ENCODE measurements around the gene PROSER2. TPM values are rescaled to one million over a fixed set of nuclear protein-coding genes. Genes with fewer than 3 reads are reported as not detected.

PROSER2 gene
- total and polyA plus RNA-seq, 10 donors, result 1.6 to 15.4 (median 6.1) TPM

DNA sequence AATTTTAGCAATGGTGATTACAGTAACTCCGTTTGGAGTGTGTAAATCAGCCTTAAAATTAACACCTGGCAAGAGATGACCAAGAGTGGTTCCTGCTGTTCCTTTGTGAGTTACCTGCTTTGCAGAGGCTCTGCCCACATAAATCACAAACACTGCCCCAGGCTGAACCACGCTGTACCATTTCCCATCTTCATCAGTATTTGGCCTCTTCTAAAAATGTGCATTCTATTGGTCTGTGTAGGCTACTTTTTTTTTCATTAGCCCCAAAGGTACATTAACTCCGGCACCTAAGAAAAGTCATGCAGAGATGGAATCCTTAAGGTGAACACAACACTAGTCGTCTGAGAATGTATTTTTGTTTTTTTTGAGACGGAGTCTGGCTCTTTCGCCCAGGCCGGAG is 96.1 kb downstream of the PROSER2 start:
- no peak overlapping the region for H3K27ac ChIP-seq
- no peaks in the 10 kb centered on the region for H3K27me3 ChIP-seq (replicated peaks in 1 of 7)
- peaks cover 0 to 62% (median 38%) of the 10 kb centered on the region in 6 donors for H3K36me3 ChIP-seq
- WGBS, 5 donors, result 88 to 94% (median 93%) methylated on average over 7 of the region's 7 CpGs
- no peak for DNase-seq
- intact Hi-C loops (cut with DNase I; ENCODE audit: low total_unique reads), result no loop called here
- TF ChIP-seq POLR2AphosphoS5 (IDR thresholded peaks at IDR 0.05) (no peak), POLR2A (IDR thresholded peaks at IDR 0.05) (no peak)
- TF ChIP-seq, protein P1, sequence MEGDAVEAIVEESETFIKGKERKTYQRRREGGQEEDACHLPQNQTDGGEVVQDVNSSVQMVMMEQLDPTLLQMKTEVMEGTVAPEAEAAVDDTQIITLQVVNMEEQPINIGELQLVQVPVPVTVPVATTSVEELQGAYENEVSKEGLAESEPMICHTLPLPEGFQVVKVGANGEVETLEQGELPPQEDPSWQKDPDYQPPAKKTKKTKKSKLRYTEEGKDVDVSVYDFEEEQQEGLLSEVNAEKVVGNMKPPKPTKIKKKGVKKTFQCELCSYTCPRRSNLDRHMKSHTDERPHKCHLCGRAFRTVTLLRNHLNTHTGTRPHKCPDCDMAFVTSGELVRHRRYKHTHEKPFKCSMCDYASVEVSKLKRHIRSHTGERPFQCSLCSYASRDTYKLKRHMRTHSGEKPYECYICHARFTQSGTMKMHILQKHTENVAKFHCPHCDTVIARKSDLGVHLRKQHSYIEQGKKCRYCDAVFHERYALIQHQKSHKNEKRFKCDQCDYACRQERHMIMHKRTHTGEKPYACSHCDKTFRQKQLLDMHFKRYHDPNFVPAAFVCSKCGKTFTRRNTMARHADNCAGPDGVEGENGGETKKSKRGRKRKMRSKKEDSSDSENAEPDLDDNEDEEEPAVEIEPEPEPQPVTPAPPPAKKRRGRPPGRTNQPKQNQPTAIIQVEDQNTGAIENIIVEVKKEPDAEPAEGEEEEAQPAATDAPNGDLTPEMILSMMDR (IDR thresholded peaks at IDR 0.05 in 8 of 11, conservative IDR thresholded peaks at IDR 0.05 in 3 of 11), result no peak
- H3K4me3 ChIP-seq, result no peak overlapping the region
- no peaks in the 10 kb centered on the region for H3K9me3 ChIP-seq
- H3K4me1 ChIP-seq, result peaks cover 0 to 5% (median 2%) of the 10 kb centered on the region in 6 donors

Other genes starting within 250 kb of the PROSER2 start
- gene USP6NL, start 211.7 kb upstream of the PROSER2 start, total RNA-seq, result 10 to 100 TPM; 35.4 to 51.7 (median 43.8) TPM
- 10 to 100 TPM; 11.0 to 13.9 (median 13.6) TPM for gene USP6NL, start 211.7 kb upstream of the PROSER2 start, polyA plus RNA-seq
- gene ECHDC3, start 81.0 kb upstream of the PROSER2 start, total RNA-seq, result 10 to 100 TPM; 10.5 to 49.7 (median 21.4) TPM
- 10 to 100 TPM in 2 of 3 donors, 1 to 10 TPM in 1; 5.6 to 14.8 (median 12.5) TPM for gene ECHDC3, start 81.0 kb upstream of the PROSER2 start, polyA plus RNA-seq
- 10 to 100 TPM; 25.8 to 34.9 (median 28.3) TPM for gene UPF2, start 219.5 kb downstream of the PROSER2 start, total RNA-seq
- gene UPF2, start 219.5 kb downstream of the PROSER2 start, polyA plus RNA-seq, result 10 to 100 TPM; 11.5 to 12.0 (median 11.7) TPM
- 10 to 100 TPM; 21.5 to 36.6 (median 29.6) TPM for gene DHTKD1, start 245.6 kb downstream of the PROSER2 start, total RNA-seq
- gene DHTKD1, start 245.6 kb downstream of the PROSER2 start, polyA plus RNA-seq, result 1 to 10 TPM; 7.4 to 8.6 (median 8.0) TPM

All from spleen (tissue), 11 donors.